ENCODE measurements around the gene TPRX1.

GRCh38 chr19:47757617-47758442 is 46.5 kb downstream of the TPRX1 start:
- TF ChIP-seq POLR2AphosphoS5 (IDR thresholded peaks at IDR 0.05) (no peak), POLR2A (IDR thresholded peaks at IDR 0.05) (no peak)
- TF ChIP-seq, protein P1, sequence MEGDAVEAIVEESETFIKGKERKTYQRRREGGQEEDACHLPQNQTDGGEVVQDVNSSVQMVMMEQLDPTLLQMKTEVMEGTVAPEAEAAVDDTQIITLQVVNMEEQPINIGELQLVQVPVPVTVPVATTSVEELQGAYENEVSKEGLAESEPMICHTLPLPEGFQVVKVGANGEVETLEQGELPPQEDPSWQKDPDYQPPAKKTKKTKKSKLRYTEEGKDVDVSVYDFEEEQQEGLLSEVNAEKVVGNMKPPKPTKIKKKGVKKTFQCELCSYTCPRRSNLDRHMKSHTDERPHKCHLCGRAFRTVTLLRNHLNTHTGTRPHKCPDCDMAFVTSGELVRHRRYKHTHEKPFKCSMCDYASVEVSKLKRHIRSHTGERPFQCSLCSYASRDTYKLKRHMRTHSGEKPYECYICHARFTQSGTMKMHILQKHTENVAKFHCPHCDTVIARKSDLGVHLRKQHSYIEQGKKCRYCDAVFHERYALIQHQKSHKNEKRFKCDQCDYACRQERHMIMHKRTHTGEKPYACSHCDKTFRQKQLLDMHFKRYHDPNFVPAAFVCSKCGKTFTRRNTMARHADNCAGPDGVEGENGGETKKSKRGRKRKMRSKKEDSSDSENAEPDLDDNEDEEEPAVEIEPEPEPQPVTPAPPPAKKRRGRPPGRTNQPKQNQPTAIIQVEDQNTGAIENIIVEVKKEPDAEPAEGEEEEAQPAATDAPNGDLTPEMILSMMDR (IDR thresholded peaks at IDR 0.05) = no peak
